K562 (cell line): ENCODE measurements around the gene PPP6R3. TPM values are rescaled to one million over a fixed set of nuclear protein-coding genes. Genes with fewer than 3 reads are reported as not detected.

Source experiments
- ATAC-seq: fragments of 200-7000 bp; cut with Tn5 transposase; 3 replicates; pipeline ENCODE4 v1.9.1; 2020; ENCODE audit warnings: moderate library complexity
- BruUV-seq: library from RNA; stranded (reverse); fragments of 400-500 nt; replicated peaks from 2 replicates; lab custom pipeline; 2021; lab: Mats Ljungman, UMichigan
- CTCF ChIA-PET: fragments of 300-600 bp; formaldehyde crosslinking; extraction: SDS; loops from one replicate; lab custom pipeline; 2021; ENCODE audit warnings: low intra/inter-chr PET ratio; lab: Yijun Ruan, JAX
- POLR2A ChIA-PET: fragments of 300-600, 350-650 bp; sonication (Branson Sonifier 250); formaldehyde crosslinking; extraction: SDS; loops from one replicate; lab custom pipeline; 2021; ENCODE audit warnings: antibody characterized with exemption, inconsistent platforms; lab: Yijun Ruan, JAX
- DNase-seq, 4 experiments: peaks; one replicate each; pipeline versions ENCODE4 v3.0.0 to v3.0.0-alpha.2; 2011 to 2018; ENCODE audit warnings: low spot score in 3 of 4, mixed read lengths in 3 of 4; ENCODE audit errors: extremely low read depth in 1 of 4
- FAIRE-seq: peaks from 2 replicates; lab custom pipeline; 2011; peaks lifted over from hg19 to GRCh38; lab: Jason Lieb, UNC
- H2AFZ ChIP-seq: 2 replicates; pipeline ENCODE4 v1.6.0; 2011; ENCODE audit warnings: low read depth, low read length, control low read depth, inconsistent platforms
- H3K27ac ChIP-seq: fragments of 200-600 bp; 3 replicates; pipeline ENCODE4 v1.8.0; 2011; ENCODE audit warnings: low read depth, mild to moderate bottlenecking, control low read depth, inconsistent platforms, low read length, moderate library complexity, mixed read lengths; ENCODE audit errors: extremely low read depth
- H3K27me3 ChIP-seq, 2 experiments: fragments of 300-600 bp in 1 of 2; 2 replicates in 1 of 2; 3 replicates in 1 of 2; pipeline versions ENCODE4 v1.6.0 to v1.8.0; 2011; ENCODE audit warnings: inconsistent platforms in 2 of 2, low read length in 2 of 2, mild to moderate bottlenecking in 1 of 2, mixed read lengths in 1 of 2, moderate library complexity in 1 of 2; ENCODE audit not compliant: control insufficient read depth in 2 of 2, insufficient read depth in 2 of 2
- H3K36me3 ChIP-seq: fragments of 300-600 bp; 3 replicates; pipeline ENCODE4 v1.8.0; 2011; ENCODE audit warnings: mild to moderate bottlenecking, low read length, inconsistent platforms; ENCODE audit not compliant: control insufficient read depth, insufficient read depth
- H3K4me1 ChIP-seq, 2 experiments: fragments of 200-600 bp in 1 of 2; replicated peaks in 1 of 2; 2 replicates in 1 of 2; 3 replicates in 1 of 2; pipeline versions ENCODE4 v1.5.1 to v1.8.0; 2011; ENCODE audit warnings: inconsistent platforms in 2 of 2, low read length in 2 of 2, mild to moderate bottlenecking in 1 of 2, mixed read lengths in 1 of 2, moderate library complexity in 1 of 2; ENCODE audit not compliant: control insufficient read depth in 2 of 2, insufficient read depth in 2 of 2
- H3K4me2 ChIP-seq: 2 replicates; pipeline ENCODE4 v1.6.1; 2011; ENCODE audit warnings: low read length, control low read depth, inconsistent platforms, mixed read lengths; ENCODE audit not compliant: insufficient read depth
- H3K4me3 ChIP-seq: fragments of 200-600 bp; sonication (generic), shearing (Covaris generic); 2 replicates; pipeline ENCODE4 v1.5.1; 2016; ENCODE audit warnings: control low read depth, inconsistent platforms
- H3K79me2 ChIP-seq: fragments of 200-600 bp; 3 replicates; pipeline ENCODE4 v1.8.0; 2011; ENCODE audit warnings: low read length, inconsistent platforms; ENCODE audit not compliant: control insufficient read depth, insufficient read depth
- H3K9ac ChIP-seq, 2 experiments: 2 replicates each; pipeline versions ENCODE4 v1.6.0 to v1.6.1; 2011; ENCODE audit warnings: low read depth in 2 of 2, low read length in 2 of 2, control low read depth in 1 of 2, inconsistent platforms in 1 of 2, mild to moderate bottlenecking in 1 of 2, mixed read lengths in 1 of 2; ENCODE audit not compliant: insufficient read depth in 1 of 2
- H3K9me1 ChIP-seq: one replicate; pipeline ENCODE4 v1.6.0; 2011; ENCODE audit warnings: inconsistent platforms, mild to moderate bottlenecking, low read length, moderate library complexity; ENCODE audit not compliant: control insufficient read depth, insufficient read depth
- H3K9me3 ChIP-seq: replicated peaks from 2 replicates; pipeline ENCODE4 v1.5.1; 2011; ENCODE audit warnings: low read depth, low read length, inconsistent platforms; ENCODE audit not compliant: control insufficient read depth, insufficient read depth
- H4K20me1 ChIP-seq: replicated peaks from 2 replicates; pipeline ENCODE4 v1.6.1; 2011; ENCODE audit warnings: low read length, inconsistent platforms, mixed read lengths; ENCODE audit not compliant: control insufficient read depth, insufficient read depth
- CTCF ChIP-seq, 3 experiments: IDR thresholded peaks in 2 of 3; conservative IDR thresholded peaks in 1 of 3; 2 replicates each; pipeline ENCODE4 v1.5.1; 2011 to 2012; ENCODE audit warnings: low read length in 3 of 3, mild to moderate bottlenecking in 3 of 3, control low read depth in 2 of 3, improper control_type of control experiment in 1 of 3, inconsistent platforms in 1 of 3, low read depth in 1 of 3, mixed read lengths in 1 of 3, moderate library complexity in 1 of 3; ENCODE audit not compliant: insufficient read depth in 2 of 3
- ELF4 ChIP-seq: fragments of 450-650 bp; formaldehyde crosslinking; IDR thresholded peaks from 2 replicates; pipeline ENCODE4 v1.4.0; 2022; ENCODE audit warnings: missing genetic modification characterization
- RERE ChIP-seq: sonication (generic); formaldehyde crosslinking; IDR thresholded peaks from 2 replicates; pipeline ENCODE4 v1.8.0; 2023; ENCODE audit warnings: missing genetic modification reagents, mild to moderate bottlenecking, borderline replicate concordance
- ZBTB12 ChIP-seq: fragments of 250-450 bp; sonication (Bioruptor Pico); IDR thresholded peaks from 2 replicates; pipeline ENCODE4 v1.4.0; 2020
- WGBS: fragments of 100-300 bp; shearing (Covaris generic); methylation state at CpG from one replicate; pipeline ENCODE4 v1.1.6; 2016; ENCODE audit warnings: low coverage, mixed read lengths; ENCODE audit not compliant: insufficient coverage; ENCODE audit errors: missing lambda C conversion rate; 5-methylcytosine and 5-hydroxymethylcytosine counted together
- in situ Hi-C: fragments of 300-500 bp; cut with MboI; formaldehyde crosslinking; loops from 4 replicates; pipeline ENCODE4 v1.15.0; 2018; ENCODE audit warnings: inconsistent platforms, mixed read lengths
- intact Hi-C: fragments of 100-400 bp; cut with micrococcal nuclease; formaldehyde crosslinking; loops from 2 replicates; pipeline ENCODE4 v1.14.2; 2022
- polyA plus RNA-seq, 8 experiments: library from polyadenylated mRNA; depleted of rRNA in 4 of 8; stranded (reverse) in 5 of 8; unstranded in 3 of 8; fragments of >200 nt; fragmentation: Nextera tagmentation in 2 of 8; fragmentation: Illumina TruSeq in 1 of 8; extraction: Ambion mirVana in 2 of 8; extraction: Trizol in 1 of 8; gene quantifications; 2 replicates each; pipeline versions ENCODE4 v1.2.1 to v1.2.3, GENCODE V29; 2011 to 2014; ENCODE audit warnings: inconsistent platforms in 1 of 8, missing spikeins in 1 of 8
- total RNA-seq, 7 experiments: library from RNA; depleted of rRNA in 6 of 7; stranded (reverse); fragments of >200 nt in 6 of 7; fragmentation: Illumina TruSeq in 2 of 7; extraction: Trizol in 2 of 7; gene quantifications; 2 replicates each; pipeline versions ENCODE4 v1.2.1 to v1.2.3, GENCODE V29; 2011 to 2021; ENCODE audit warnings: low replicate concordance in 1 of 7

PPP6R3 gene
- total and polyA plus RNA-seq, 9 of the 15 experiments (the other 6 are each of a cell fraction or from before 2014, with no cell fraction given), result 20.3 to 117 (median 80.6) TPM

- Histone ChIP-seq H2AFZ (no peak overlapping the region), H3K27ac (no peak overlapping the region), H3K9me1 (no peaks in the 10 kb centered on the region), H3K79me2 (no peaks in the 10 kb centered on the region), H3K9ac (no peak overlapping the region), H3K9me3 (no peaks in the 10 kb centered on the region; the same call in 1 of the 2 replicates), H3K36me3 (no peaks in the 10 kb centered on the region), H3K4me3 (no peak overlapping the region), H3K27me3 (peaks cover 53 to 78% of the 10 kb centered on the region in 2 experiments), H3K4me1 (peaks cover 0 to 12% of the 10 kb centered on the region in 2 experiments; a peak in 2 of 5 replicates), H3K4me2 (no peak overlapping the region), H4K20me1 (0 out of 2 replicates have a peak, but pooled peaks cover 14% of the 10 kb centered on the region)
- DNase-seq (no peak), ATAC-seq (no peak), FAIRE-seq (no peak)
- no TSS peak for BruUV-seq
- in situ Hi-C loops (no loop called here), intact Hi-C loops (no loop called here)
- POLR2A ChIA-PET, result no interaction called here
- TF ChIP-seq CTCF (IDR thresholded peaks at IDR 0.05 in 2 of 3, conservative IDR thresholded peaks at IDR 0.05 in 1 of 3; ENCODE audit: insufficient read depth in 2 of 3, low read depth in 1 of 3, low read length in 3 of 3) (0 out of 6 replicates have a peak, but pooled peaks of 1 of the 3 experiments have one; percentile 2), ELF4 (no peak), RERE (CRISPR knock-in tag) (no peak), ZBTB12 (CRISPR knock-in tag) (no peak)
- 2% methylated on average over 16 of the region's 16 CpGs for WGBS
- CTCF ChIA-PET, result no interaction called here
These were observed 191.6 kb downstream of the PPP6R3 start for GRCh38 chr11:68651985-68652682.
